HEK293T (cell line): ENCODE measurements around the gene THG1L.
A peak's percentile ranks its signal among the peaks of the same experiment; 100 is the strongest.
"Not testable (repeated sequence)": the region's sequence is repeated elsewhere in the genome, so short reads cannot be mapped to it uniquely, and the experiment has no call there.

ENCODE experiments used
- CTCF ChIA-PET: fragments of 350-600 bp; formaldehyde crosslinking; extraction: SDS; loops from one replicate; lab custom pipeline; 2021; ENCODE audit warnings: antibody characterized with exemption, inconsistent platforms; lab: Yijun Ruan, JAX
- POLR2A ChIA-PET: fragments of 350-600 bp; formaldehyde crosslinking; extraction: SDS; loops from one replicate; lab custom pipeline; 2020; ENCODE audit warnings: antibody characterized with exemption, inconsistent platforms; lab: Yijun Ruan, JAX
- DNase-seq: peaks from one replicate; pipeline ENCODE4 v3.0.0; 2012; ENCODE audit warnings: mixed read lengths; ENCODE audit errors: extremely low spot score
- ARNT ChIP-seq: fragments of 450-650 bp; IDR thresholded peaks from 2 replicates; pipeline ENCODE4 v1.6.1; 2017; ENCODE audit warnings: mild to moderate bottlenecking
- BHLHE40 ChIP-seq: fragments of 450-650 bp; IDR thresholded peaks from 2 replicates; pipeline ENCODE4 v1.6.1; 2016; ENCODE audit warnings: mild to moderate bottlenecking, moderate library complexity, borderline replicate concordance
- CTBP1 ChIP-seq: fragments of 450-650 bp; IDR thresholded peaks from 2 replicates; pipeline ENCODE4 v1.6.1; 2016; ENCODE audit warnings: borderline replicate concordance
- ELF4 ChIP-seq: fragments of 450-650 bp; IDR thresholded peaks from 2 replicates; pipeline ENCODE4 v1.6.1; 2017; ENCODE audit warnings: antibody characterized with exemption
- FOXA1 ChIP-seq: fragments of 450-650 bp; IDR thresholded peaks from 2 replicates; pipeline ENCODE4 v1.6.1; 2016; ENCODE audit warnings: mild to moderate bottlenecking
- FOXK2 ChIP-seq: fragments of 450-650 bp; IDR thresholded peaks from 2 replicates; pipeline ENCODE4 v1.6.1; 2016; ENCODE audit warnings: mild to moderate bottlenecking
- FOXM1 ChIP-seq: fragments of 450-650 bp; IDR thresholded peaks from 2 replicates; pipeline ENCODE4 v1.6.1; 2017; ENCODE audit warnings: mild to moderate bottlenecking, borderline replicate concordance
- HDGF ChIP-seq: fragments of 450-650 bp; IDR thresholded peaks from 2 replicates; pipeline ENCODE4 v1.6.1; 2017; ENCODE audit warnings: antibody characterized with exemption, borderline replicate concordance
- L3MBTL2 ChIP-seq: fragments of 450-650 bp; conservative IDR thresholded peaks from 2 replicates; pipeline ENCODE4 v1.6.1; 2016; ENCODE audit warnings: mild to moderate bottlenecking
- LEF1 ChIP-seq: fragments of 450-650 bp; IDR thresholded peaks from 2 replicates; pipeline ENCODE4 v1.6.1; 2017; ENCODE audit warnings: mild to moderate bottlenecking, borderline replicate concordance
- NFRKB ChIP-seq: fragments of 450-650 bp; IDR thresholded peaks from 2 replicates; pipeline ENCODE4 v1.6.1; 2016; ENCODE audit warnings: mild to moderate bottlenecking, moderate library complexity
- PKNOX1 ChIP-seq: fragments of 450-650 bp; IDR thresholded peaks from 2 replicates; pipeline ENCODE4 v1.6.1; 2016
- SP1 ChIP-seq: fragments of 450-650 bp; IDR thresholded peaks from 2 replicates; pipeline ENCODE4 v1.6.1; 2017
- SUZ12 ChIP-seq: fragments of 450-650 bp; IDR thresholded peaks from 2 replicates; pipeline ENCODE4 v1.6.1; 2016; ENCODE audit warnings: mild to moderate bottlenecking
- TARDBP ChIP-seq: fragments of 450-650 bp; IDR thresholded peaks from 2 replicates; pipeline ENCODE4 v1.6.1; 2016
- ZNF384 ChIP-seq: fragments of 450-650 bp; IDR thresholded peaks from 2 replicates; pipeline ENCODE4 v1.6.1; 2016

THG1L gene

GRCh38 chr5:157731272-157732129, at the start of gene THG1L:
Gene THG1L (plus strand): TSS chr5:157731420. CDS start chr5:157731441, 21 bp downstream.
- DNase-seq, result peak; percentile 98
- TF ChIP-seq SUZ12 (no peak), L3MBTL2 (peak; percentile 96), TARDBP (no peak), BHLHE40 (no peak), NFRKB (no peak), FOXM1 (no peak), CTBP1 (0 out of 2 replicates have a peak, but pooled peaks have one; percentile 4), ELF4 (peak; percentile 75), ZNF384 (peak; percentile 46; the same call in 1 of the 2 replicates)
- POLR2A ChIA-PET, result interaction anchor here (1.0 to 1.2 kb wide), 3 partner anchors 10 to 13 kb away, joined by 4 to 6 read pairs (median 6); partner anchors contain the start of gene LSM11
- CTCF ChIA-PET, result interaction anchor here (0.6 to 1.7 kb wide), 3 partner anchors 12 to 15 kb away, joined by 3 to 5 read pairs (median 4); partner anchors contain the start of gene LSM11

- CTCF ChIA-PET, result interaction anchor here (0.6 kb wide), 1 partner anchor 193 kb away, joined by 4 read pairs; no protein-coding TSS in a partner anchor
- no peak for TF ChIP-seq L3MBTL2
- TF ChIP-seq FOXM1, result no peak
- no peak for TF ChIP-seq CTBP1
- no peak for TF ChIP-seq ARNT
- no peak for TF ChIP-seq HDGF
- no peak for TF ChIP-seq SUZ12
- no peak for TF ChIP-seq TARDBP
- TF ChIP-seq ELF4, result no peak
- TF ChIP-seq FOXK2, result no peak
- no peak for TF ChIP-seq NFRKB
- no peak for TF ChIP-seq FOXA1
- TF ChIP-seq PKNOX1, result no peak
- TF ChIP-seq BHLHE40, result no peak
- no peak for TF ChIP-seq ZNF384
- TF ChIP-seq LEF1, result no peak
- no peak for DNase-seq
- POLR2A ChIA-PET, result no interaction called here
These were observed 49.0 kb upstream of the THG1L start for GRCh38 chr5:157682257-157682656.

DNA sequence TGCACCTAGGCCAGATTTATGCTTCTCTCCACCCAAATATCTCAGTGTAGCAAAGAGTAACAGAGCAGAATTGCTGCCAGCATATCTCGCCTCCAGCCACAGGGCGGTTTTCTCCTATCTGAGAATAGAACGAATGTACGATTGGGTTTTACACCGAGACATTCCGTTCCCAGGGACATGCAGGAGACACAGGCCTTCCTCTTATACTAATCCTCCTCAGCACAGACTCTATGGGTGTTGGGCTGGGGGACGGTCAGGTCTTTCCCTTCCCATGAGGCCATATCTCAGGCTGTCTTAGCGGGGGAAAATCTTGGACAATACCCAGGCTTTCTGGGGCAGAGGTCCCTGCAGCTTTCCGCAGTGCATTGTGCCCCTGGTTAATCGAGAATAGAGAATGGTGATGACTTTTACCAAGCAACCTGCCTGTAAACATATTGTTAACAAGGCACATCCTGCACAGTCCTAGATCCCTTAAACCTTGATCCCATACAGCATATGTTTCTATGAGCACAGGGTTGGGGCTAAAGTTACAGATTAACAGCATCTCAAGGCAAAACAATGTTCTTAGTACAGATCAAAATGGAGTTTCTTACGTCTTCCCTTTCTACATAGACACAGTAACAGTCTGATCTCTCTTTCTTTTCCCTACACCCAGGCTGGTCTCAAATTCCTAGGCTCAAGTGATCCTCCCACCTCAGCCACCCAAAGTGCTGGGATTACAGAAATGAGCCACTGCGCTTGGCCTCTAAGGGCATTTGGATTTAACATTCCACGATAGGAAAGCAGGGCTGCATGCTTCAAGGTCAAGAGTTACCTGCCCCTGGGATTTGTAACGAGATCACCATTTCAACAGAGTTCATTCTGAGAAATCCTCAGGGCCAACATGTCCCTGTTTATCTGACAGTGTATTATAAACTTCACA, 44.7 kb upstream of the THG1L start:
- CTCF ChIA-PET, DNase-seq, POLR2A ChIA-PET: not testable (repeated sequence)

DNA sequence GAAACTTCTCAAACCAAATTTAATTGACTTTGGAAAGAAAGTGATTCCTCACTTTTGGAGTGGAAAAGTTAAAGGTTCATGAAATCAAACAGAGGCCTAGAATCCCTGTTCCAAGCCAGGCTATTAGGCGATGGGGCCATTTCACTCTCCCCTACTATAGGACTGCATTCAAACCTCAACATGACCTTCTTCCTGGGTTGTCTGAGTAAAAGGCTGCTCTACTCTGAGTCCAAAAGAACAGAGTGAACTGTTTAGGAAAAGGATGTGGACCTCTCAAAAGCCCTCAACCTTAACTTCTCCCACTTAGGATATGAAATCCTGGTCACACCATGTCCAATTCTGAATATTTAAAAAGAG, 44.0 kb upstream of the THG1L start:
- CTCF ChIA-PET, result no interaction called here

GRCh38 chr5:157689942-157690689, 41.1 kb upstream of the THG1L start:
- TF ChIP-seq ZNF384, result no peak
- TF ChIP-seq L3MBTL2, result no peak
- no peak for TF ChIP-seq FOXK2
- no peak for TF ChIP-seq SUZ12
- no peak for TF ChIP-seq BHLHE40
- TF ChIP-seq SP1, result no peak
- no peak for TF ChIP-seq FOXA1
- TF ChIP-seq ELF4, result no peak
- TF ChIP-seq NFRKB, result no peak
- no peak for TF ChIP-seq LEF1
- no peak for TF ChIP-seq ARNT
- no peak for TF ChIP-seq HDGF
- TF ChIP-seq TARDBP, result no peak
- no peak for DNase-seq
- CTCF ChIA-PET, result no interaction called here
- POLR2A ChIA-PET, result no interaction called here

More for the DNA sequence above, 44.0 kb upstream of the THG1L start:
- TF ChIP-seq ZNF384 (no peak), SUZ12 (no peak), SP1 (no peak), FOXA1 (no peak), FOXK2 (no peak), L3MBTL2 (no peak), BHLHE40 (no peak), ARNT (no peak), HDGF (no peak)
- POLR2A ChIA-PET, result no interaction called here
- no peak for DNase-seq
